Tibial nerve (tissue), 4 donors: ENCODE data around the gene SKOR1. TPM values are rescaled to one million over a fixed set of nuclear protein-coding genes. Genes with fewer than 3 reads are reported as not detected.

ENCODE experiments used
- DNase-seq, 2 donors: peaks; one replicate each; pipeline ENCODE4 v3.0.0-alpha.2; 2019; ENCODE audit warnings: low spot score in 2 of 2
- H3K27ac ChIP-seq, 4 donors: fragments of 200-600 bp; sonication (generic) in 3 of 4; one replicate each; pipeline ENCODE4 v1.5.1; 2017 to 2019; ENCODE audit warnings: mild to moderate bottlenecking in 1 of 4
- H3K27me3 ChIP-seq, 2 donors: fragments of 200-600 bp; sonication (generic) in 1 of 2; one replicate each; pipeline versions ENCODE4 v1.5.1 to v1.6.0; 2017 to 2019
- H3K36me3 ChIP-seq, 3 donors: fragments of 200-600 bp; sonication (generic); one replicate each; pipeline ENCODE4 v1.5.1; 2018 to 2019
- H3K4me1 ChIP-seq, 4 donors: fragments of 200-600 bp; sonication (generic) in 3 of 4; one replicate each; pipeline ENCODE4 v1.5.1; 2017 to 2019
- H3K4me3 ChIP-seq, 4 donors: fragments of 200-600 bp; sonication (generic) in 3 of 4; one replicate each; pipeline ENCODE4 v1.5.1; 2017 to 2019; ENCODE audit warnings: mild to moderate bottlenecking in 1 of 4, moderate library complexity in 1 of 4
- H3K9me3 ChIP-seq, 4 donors: fragments of 200-600 bp; sonication (generic) in 3 of 4; one replicate each; pipeline ENCODE4 v1.5.1; 2017 to 2019
- CTCF ChIP-seq, 5 experiments: fragments of 200-600 bp in 3 of 5; fragments of 450-650 bp in 2 of 5; sonication (generic) in 3 of 5; IDR thresholded peaks; one replicate each; pipeline ENCODE4 v1.5.1; 2016 to 2019; ENCODE audit warnings: antibody characterized with exemption in 5 of 5, mild to moderate bottlenecking in 3 of 5, moderate library complexity in 2 of 5
- EP300 ChIP-seq, 2 donors: sonication (generic); formaldehyde crosslinking; IDR thresholded peaks; one replicate each; pipeline ENCODE4 v1.6.1; 2017; ENCODE audit warnings: antibody characterized with exemption in 2 of 2, mild to moderate bottlenecking in 1 of 2
- POLR2A ChIP-seq, 2 donors: fragments of 450-650 bp; IDR thresholded peaks; one replicate each; pipeline ENCODE4 v1.6.1; 2017; ENCODE audit warnings: antibody characterized with exemption in 2 of 2, mild to moderate bottlenecking in 2 of 2, moderate library complexity in 2 of 2
- WGBS, 2 donors: methylation state at CpG; one replicate each; pipeline ENCODE4 v1.1.5; 2018; 5-methylcytosine and 5-hydroxymethylcytosine counted together
- total RNA-seq, 4 donors: library from RNA; depleted of rRNA; stranded (reverse); fragments of >200 nt; gene quantifications; one replicate each; pipeline ENCODE4 v1.1.0, GENCODE V29; 2016

Gene SKOR1
- total RNA-seq, 4 donors from 2014 or later: 0.42 to 1.5 (median 0.82) TPM

- no peaks in the 10 kb centered on the region for H3K36me3 ChIP-seq
- H3K27me3 ChIP-seq: no peaks in the 10 kb centered on the region
- no peaks in the 10 kb centered on the region for H3K9me3 ChIP-seq
- 33 to 46% methylated on average over 4 of the region's 4 CpGs for WGBS, 2 donors
- peaks cover 0 to 53% (median 17%) of the 10 kb centered on the region in 4 donors for H3K4me1 ChIP-seq
- peak overlapping the region; percentile 72 to 97 (median 82) for H3K4me3 ChIP-seq
- TF ChIP-seq EP300 (IDR thresholded peaks at IDR 0.05): no peak
- TF ChIP-seq CTCF (IDR thresholded peaks at IDR 0.05): no peak
- TF ChIP-seq POLR2A (IDR thresholded peaks at IDR 0.05): no peak
- DNase-seq: no peak
- peak overlapping the region; percentile 96 to 100 (median 97) for H3K27ac ChIP-seq
Measured at GRCh38 chr15:67841513-67841762, 16.1 kb downstream of the SKOR1 start.

GRCh38 chr15:67843092-67843501, 17.8 kb downstream of the SKOR1 start:
- peak overlapping the region; percentile 23 to 97 (median 52) for H3K27ac ChIP-seq
- peaks cover 0 to 48% (median 17%) of the 10 kb centered on the region in 4 donors for H3K4me1 ChIP-seq
- WGBS, 2 donors: 51 to 61% methylated on average over 7 of the region's 7 CpGs
- no peak for DNase-seq
- H3K27me3 ChIP-seq: no peaks in the 10 kb centered on the region
- H3K4me3 ChIP-seq: no peak overlapping the region
- no peaks in the 10 kb centered on the region for H3K9me3 ChIP-seq
- no peaks in the 10 kb centered on the region for H3K36me3 ChIP-seq
- TF ChIP-seq CTCF (IDR thresholded peaks at IDR 0.05): peak in 1 of 5 experiments; percentile 9
- TF ChIP-seq POLR2A (IDR thresholded peaks at IDR 0.05): no peak
- TF ChIP-seq EP300 (IDR thresholded peaks at IDR 0.05): no peak

- Histone ChIP-seq H3K27ac (peak overlapping the region; percentile 23 to 97 (median 52)), H3K4me3 (no peak overlapping the region), H3K9me3 (no peaks in the 10 kb centered on the region), H3K4me1 (peaks cover 0 to 41% (median 15%) of the 10 kb centered on the region in 4 donors), H3K27me3 (no peaks in the 10 kb centered on the region), H3K36me3 (no peaks in the 10 kb centered on the region)
- WGBS, 2 donors: 37 to 47% methylated on average over 7 of the region's 7 CpGs
- no peak for TF ChIP-seq CTCF (IDR thresholded peaks at IDR 0.05)
- no peak for TF ChIP-seq POLR2A (IDR thresholded peaks at IDR 0.05)
- TF ChIP-seq EP300 (IDR thresholded peaks at IDR 0.05): peak in 1 of 2 donors; percentile 37
- no peak for DNase-seq
Measured at GRCh38 chr15:67843571-67844387, 18.5 kb downstream of the SKOR1 start.

GRCh38 chr15:67845974-67846373, 20.7 kb downstream of the SKOR1 start:
- no peak overlapping the region for H3K4me3 ChIP-seq
- H3K4me1 ChIP-seq: peaks cover 0 to 37% (median 15%) of the 10 kb centered on the region in 4 donors
- H3K27me3 ChIP-seq: no peaks in the 10 kb centered on the region
- no peak for TF ChIP-seq CTCF (IDR thresholded peaks at IDR 0.05)
- no peak for TF ChIP-seq POLR2A (IDR thresholded peaks at IDR 0.05)
- no peak for TF ChIP-seq EP300 (IDR thresholded peaks at IDR 0.05)
- DNase-seq: no peak
- H3K9me3 ChIP-seq: no peaks in the 10 kb centered on the region
- H3K36me3 ChIP-seq: no peaks in the 10 kb centered on the region
- peak overlapping the region in 2 of 4 donors; percentile 13 to 97 for H3K27ac ChIP-seq
- 90 to 91% methylated on average over 5 of the region's 5 CpGs for WGBS, 2 donors

- Histone ChIP-seq H3K27ac (no peak overlapping the region), H3K9me3 (no peaks in the 10 kb centered on the region), H3K27me3 (no peaks in the 10 kb centered on the region), H3K4me3 (no peak overlapping the region), H3K36me3 (no peaks in the 10 kb centered on the region), H3K4me1 (peaks cover 0 to 8% (median 2%) of the 10 kb centered on the region in 4 donors)
- no peak for DNase-seq
- TF ChIP-seq POLR2A (IDR thresholded peaks at IDR 0.05) (no peak), EP300 (IDR thresholded peaks at IDR 0.05) (no peak), CTCF (IDR thresholded peaks at IDR 0.05) (no peak)
- WGBS, 2 donors: 91 to 100% methylated on average over 1 of the region's 1 CpG
Measured at GRCh38 chr15:67849538-67849937, 24.2 kb downstream of the SKOR1 start.
